K562 (cell line): ENCODE results near the gene PTPN18. TPM values are rescaled to one million over a fixed set of nuclear protein-coding genes. Genes with fewer than 3 reads are reported as not detected.

Experiments used
- ARHGAP35 ChIP-seq: fragments of 450-650 bp; IDR thresholded peaks from 2 replicates; pipeline ENCODE4 v1.6.1; 2018; ENCODE audit not compliant: partially characterized antibody
- BRF1 ChIP-seq: IDR thresholded peaks from 3 replicates; pipeline ENCODE4 v1.6.1; 2011; ENCODE audit warnings: borderline replicate concordance, mild to moderate bottlenecking; ENCODE audit not compliant: insufficient read length; ENCODE audit errors: extremely low read depth
- CBX2 ChIP-seq: fragments of 200-600 bp; sonication (generic); IDR thresholded peaks from one replicate; pipeline ENCODE4 v1.6.1; 2012; ENCODE audit warnings: mild to moderate bottlenecking, low read length, inconsistent platforms; ENCODE audit not compliant: insufficient read depth, poor library complexity, severe bottlenecking
- CREBBP ChIP-seq: IDR thresholded peaks from one replicate; pipeline ENCODE4 v1.6.1; 2012; ENCODE audit warnings: low read depth, mild to moderate bottlenecking, control low read depth, inconsistent platforms, low read length
- E2F8 ChIP-seq: fragments of 450-650 bp; IDR thresholded peaks from 2 replicates; pipeline ENCODE4 v1.7.1; 2018; ENCODE audit warnings: mild to moderate bottlenecking, low read depth; ENCODE audit not compliant: partially characterized antibody
- ELF1 ChIP-seq: fragments of 200-800 bp; sonication (Bioruptor generic); IDR thresholded peaks from 2 replicates; pipeline ENCODE4 v1.6.1; 2016; ENCODE audit warnings: missing genetic modification characterization, missing compliant biosample characterization
- FOXA1 ChIP-seq: fragments of 450-650 bp; IDR thresholded peaks from 2 replicates; pipeline ENCODE4 v1.6.1; 2016; ENCODE audit warnings: mild to moderate bottlenecking, borderline replicate concordance
- HDAC3 ChIP-seq: fragments of 450-650 bp; IDR thresholded peaks from 2 replicates; pipeline ENCODE4 v1.6.1; 2018; ENCODE audit warnings: borderline replicate concordance, mild to moderate bottlenecking, moderate library complexity; ENCODE audit not compliant: partially characterized antibody
- MLX ChIP-seq, 2 experiments: fragments of 450-650 bp in 1 of 2; sonication (generic) in 1 of 2; formaldehyde crosslinking; conservative IDR thresholded peaks; 2 replicates each; pipeline versions ENCODE4 v1.4.0 to v1.8.1; 2020 to 2022; ENCODE audit warnings: mild to moderate bottlenecking in 1 of 2, missing genetic modification reagents in 1 of 2
- NCOA4 ChIP-seq: fragments of 450-650 bp; IDR thresholded peaks from 2 replicates; pipeline ENCODE4 v1.6.1; 2018; ENCODE audit warnings: mild to moderate bottlenecking; ENCODE audit not compliant: partially characterized antibody
- NFRKB ChIP-seq: fragments of 450-650 bp; IDR thresholded peaks from 2 replicates; pipeline ENCODE4 v1.6.1; 2016; ENCODE audit warnings: low read depth
- NR1H2 ChIP-seq: sonication (generic); formaldehyde crosslinking; IDR thresholded peaks from 2 replicates; pipeline ENCODE4 v1.4.0; 2020; ENCODE audit warnings: mild to moderate bottlenecking, missing genetic modification reagents
- POLR2G ChIP-seq: fragments of 200-400 bp; formaldehyde crosslinking; IDR thresholded peaks from 2 replicates; pipeline ENCODE4 v1.6.1; 2017; ENCODE audit warnings: low read depth, mild to moderate bottlenecking, antibody characterized with exemption, low read length, moderate library complexity
- RAD21 ChIP-seq, 2 experiments: fragments of 250-450 bp in 1 of 2; fragments of 450-650 bp in 1 of 2; sonication (Bioruptor Pico) in 1 of 2; formaldehyde crosslinking in 1 of 2; IDR thresholded peaks in 1 of 2; conservative IDR thresholded peaks in 1 of 2; 2 replicates each; pipeline versions ENCODE4 v1.4.0 to v1.8.0; 2020 to 2022; ENCODE audit warnings: mild to moderate bottlenecking in 2 of 2, moderate library complexity in 1 of 2
- SAFB ChIP-seq: fragments of 200-400 bp; formaldehyde crosslinking; IDR thresholded peaks from 2 replicates; pipeline ENCODE4 v1.6.1; 2017; ENCODE audit warnings: low read depth, low read length, borderline replicate concordance
- SMAD1 ChIP-seq: fragments of 150-350 bp; IDR thresholded peaks from 2 replicates; pipeline ENCODE4 v1.6.1; 2014; ENCODE audit warnings: low read length, low read depth; ENCODE audit not compliant: partially characterized antibody
- SMAD2 ChIP-seq: fragments of 150-350 bp; IDR thresholded peaks from 2 replicates; pipeline ENCODE4 v1.6.1; 2014; ENCODE audit warnings: low read depth, mild to moderate bottlenecking, low read length
- TCF3 ChIP-seq: sonication (generic); formaldehyde crosslinking; IDR thresholded peaks from 2 replicates; pipeline ENCODE4 v1.4.0; 2020; ENCODE audit warnings: mild to moderate bottlenecking, missing genetic modification reagents
- ZNF175 ChIP-seq: fragments of 200-800 bp; sonication (Bioruptor generic); IDR thresholded peaks from 2 replicates; pipeline ENCODE4 v1.6.1; 2016; ENCODE audit warnings: low read depth, mild to moderate bottlenecking, missing genetic modification characterization, missing compliant biosample characterization
- ZNF324 ChIP-seq: fragments of 250-450 bp; sonication (Bioruptor Pico); IDR thresholded peaks from 2 replicates; pipeline ENCODE4 v1.4.0; 2020; ENCODE audit warnings: mild to moderate bottlenecking
- polyA plus RNA-seq, 8 experiments: library from polyadenylated mRNA; depleted of rRNA in 4 of 8; stranded (reverse) in 5 of 8; unstranded in 3 of 8; fragments of >200 nt; fragmentation: Nextera tagmentation in 2 of 8; fragmentation: Illumina TruSeq in 1 of 8; extraction: Ambion mirVana in 2 of 8; extraction: Trizol in 1 of 8; gene quantifications; 2 replicates each; pipeline versions ENCODE4 v1.2.1 to v1.2.3, GENCODE V29; 2011 to 2014; ENCODE audit warnings: inconsistent platforms in 1 of 8, missing spikeins in 1 of 8
- total RNA-seq, 7 experiments: library from RNA; depleted of rRNA in 6 of 7; stranded (reverse); fragments of >200 nt in 6 of 7; fragmentation: Illumina TruSeq in 2 of 7; extraction: Trizol in 2 of 7; gene quantifications; 2 replicates each; pipeline versions ENCODE4 v1.2.1 to v1.2.3, GENCODE V29; 2011 to 2021; ENCODE audit warnings: low replicate concordance in 1 of 7
- TF ChIP-seq, protein P1 (sequence below): sonication (generic); formaldehyde crosslinking; IDR thresholded peaks from 2 replicates; pipeline ENCODE4 v1.8.1; 2022; ENCODE audit warnings: missing genetic modification reagents
- TF ChIP-seq, protein P2 (sequence below): IDR thresholded peaks from 2 replicates; pipeline ENCODE4 v1.6.1; 2014; ENCODE audit warnings: antibody characterized with exemption

The PTPN18 gene
- total and polyA plus RNA-seq, 9 of the 15 experiments (the other 6 are each of a cell fraction or from before 2014, with no cell fraction given): 11.6 to 90.7 (median 49.6) TPM

DNA sequence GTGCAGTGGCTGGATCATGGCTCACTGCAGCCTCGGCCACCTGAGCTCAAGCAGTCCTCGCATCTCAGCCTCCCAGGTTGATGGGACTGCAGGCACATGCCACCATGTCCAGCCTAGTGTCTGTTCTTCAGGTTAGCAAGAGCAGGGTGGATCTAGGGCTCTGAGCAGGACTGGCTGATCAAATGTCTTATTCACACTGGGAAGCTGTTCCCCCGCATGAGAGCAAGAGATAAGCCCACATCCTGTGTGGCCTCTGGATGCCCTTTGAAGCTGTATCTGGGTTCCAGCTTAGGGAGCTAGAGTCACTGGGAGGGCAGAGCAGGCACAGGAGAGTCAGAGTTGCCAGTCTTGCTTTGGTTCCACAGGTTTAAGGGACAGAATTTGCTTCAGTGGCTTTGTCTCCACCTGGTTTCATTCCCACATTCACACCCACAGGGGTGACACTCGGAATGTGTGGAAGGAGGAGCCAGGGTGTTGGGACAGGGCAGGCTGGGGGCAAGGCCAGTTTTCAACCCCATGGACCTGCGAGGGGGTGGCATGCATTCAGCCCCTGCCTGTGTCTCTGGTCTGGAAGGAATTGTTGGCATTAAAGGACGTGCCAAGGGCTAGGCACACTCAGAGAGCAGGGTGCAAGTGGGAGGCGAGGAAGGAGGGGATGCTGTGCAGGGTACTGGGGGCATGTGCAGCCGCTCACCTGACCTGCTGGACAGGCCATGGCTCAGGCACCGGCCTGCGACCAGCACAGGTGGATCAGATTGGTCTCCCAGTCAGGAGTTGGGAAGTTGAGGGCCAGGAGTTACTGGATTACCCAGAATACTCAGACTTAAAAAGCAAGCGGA lies 24.5 kb downstream of the PTPN18 start (continued):
- no peak for TF ChIP-seq E2F8
- TF ChIP-seq NR1H2: no peak
- TF ChIP-seq HDAC3: no peak
- no peak for TF ChIP-seq FOXA1
- no peak for TF ChIP-seq SMAD2
- TF ChIP-seq ZNF324 (CRISPR knock-in tag): no peak
- TF ChIP-seq ELF1: no peak
- TF ChIP-seq POLR2G: no peak
- no peak; a peak in 1 of 4 replicates for TF ChIP-seq RAD21 (CRISPR knock-in tag; conservative IDR thresholded peaks at IDR 0.05 in 1 of 2, IDR thresholded peaks at IDR 0.05 in 1 of 2)
- peak; percentile 64; the same call in 1 of the 2 replicates for TF ChIP-seq ZNF175 (CRISPR knock-in tag)
- no peak for TF ChIP-seq BRF1
- no peak for TF ChIP-seq CBX2
- TF ChIP-seq CREBBP: no peak
- TF ChIP-seq NCOA4: no peak
- TF ChIP-seq SAFB: no peak
- TF ChIP-seq NFRKB: no peak
- no peak for TF ChIP-seq MLX (CRISPR knock-in tag; conservative IDR thresholded peaks at IDR 0.05)
- no peak for TF ChIP-seq ARHGAP35
- TF ChIP-seq TCF3 (CRISPR knock-in tag): peak; percentile 84
- TF ChIP-seq, protein P1, sequence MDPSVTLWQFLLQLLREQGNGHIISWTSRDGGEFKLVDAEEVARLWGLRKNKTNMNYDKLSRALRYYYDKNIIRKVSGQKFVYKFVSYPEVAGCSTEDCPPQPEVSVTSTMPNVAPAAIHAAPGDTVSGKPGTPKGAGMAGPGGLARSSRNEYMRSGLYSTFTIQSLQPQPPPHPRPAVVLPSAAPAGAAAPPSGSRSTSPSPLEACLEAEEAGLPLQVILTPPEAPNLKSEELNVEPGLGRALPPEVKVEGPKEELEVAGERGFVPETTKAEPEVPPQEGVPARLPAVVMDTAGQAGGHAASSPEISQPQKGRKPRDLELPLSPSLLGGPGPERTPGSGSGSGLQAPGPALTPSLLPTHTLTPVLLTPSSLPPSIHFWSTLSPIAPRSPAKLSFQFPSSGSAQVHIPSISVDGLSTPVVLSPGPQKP (CRISPR knock-in tag): no peak
- TF ChIP-seq SMAD1: no peak
- TF ChIP-seq, protein P2, sequence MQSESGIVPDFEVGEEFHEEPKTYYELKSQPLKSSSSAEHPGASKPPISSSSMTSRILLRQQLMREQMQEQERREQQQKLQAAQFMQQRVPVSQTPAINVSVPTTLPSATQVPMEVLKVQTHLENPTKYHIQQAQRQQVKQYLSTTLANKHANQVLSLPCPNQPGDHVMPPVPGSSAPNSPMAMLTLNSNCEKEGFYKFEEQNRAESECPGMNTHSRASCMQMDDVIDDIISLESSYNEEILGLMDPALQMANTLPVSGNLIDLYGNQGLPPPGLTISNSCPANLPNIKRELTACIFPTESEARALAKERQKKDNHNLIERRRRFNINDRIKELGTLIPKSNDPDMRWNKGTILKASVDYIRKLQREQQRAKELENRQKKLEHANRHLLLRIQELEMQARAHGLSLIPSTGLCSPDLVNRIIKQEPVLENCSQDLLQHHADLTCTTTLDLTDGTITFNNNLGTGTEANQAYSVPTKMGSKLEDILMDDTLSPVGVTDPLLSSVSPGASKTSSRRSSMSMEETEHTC: no peak
